GM12801 (cell line): Measurements from ENCODE around the gene SMYD1.

ENCODE experiments used
- CTCF ChIP-seq: IDR thresholded peaks from one replicate; pipeline ENCODE4 v1.5.1; 2011; ENCODE audit warnings: control low read depth; ENCODE audit not compliant: insufficient read length; ENCODE audit errors: extremely low read depth

Gene SMYD1

GRCh38 chr2:88059979-88060906 is 7.4 kb upstream of the SMYD1 start:
- peak; percentile 52 for TF ChIP-seq CTCF

- TF ChIP-seq CTCF: no peak
These were observed 6.7 kb upstream of the SMYD1 start for GRCh38 chr2:88060907-88061275.

GRCh38 chr2:88061295-88061694 is 6.3 kb upstream of the SMYD1 start:
- TF ChIP-seq CTCF: no peak

- no peak for TF ChIP-seq CTCF
These were observed 1.1 kb upstream of the SMYD1 start for GRCh38 chr2:88066543-88066942.

GRCh38 chr2:88067189-88067588 is 436 bp upstream of the SMYD1 start:
- no peak for TF ChIP-seq CTCF

GRCh38 chr2:88068044-88068443 is 419 bp downstream of the SMYD1 start:
- TF ChIP-seq CTCF: no peak

- no peak for TF ChIP-seq CTCF
These were observed 1.5 kb downstream of the SMYD1 start for GRCh38 chr2:88069117-88069516.
